GM10266 (cell line): ENCODE results near the gene ARHGEF38.
A peak's percentile ranks its signal among the peaks of the same experiment; 100 is the strongest.

Experiments used
- DNase-seq: peaks from one replicate; pipeline ENCODE4 v3.0.0; 2012; ENCODE audit errors: extremely low spot score
- TF ChIP-seq, protein P1 (sequence below): IDR thresholded peaks from 2 replicates; pipeline ENCODE4 v1.5.1; 2012; ENCODE audit warnings: mild to moderate bottlenecking, low read depth; ENCODE audit not compliant: control insufficient read depth, insufficient read depth; ENCODE audit errors: missing control alignments

Gene ARHGEF38

DNA sequence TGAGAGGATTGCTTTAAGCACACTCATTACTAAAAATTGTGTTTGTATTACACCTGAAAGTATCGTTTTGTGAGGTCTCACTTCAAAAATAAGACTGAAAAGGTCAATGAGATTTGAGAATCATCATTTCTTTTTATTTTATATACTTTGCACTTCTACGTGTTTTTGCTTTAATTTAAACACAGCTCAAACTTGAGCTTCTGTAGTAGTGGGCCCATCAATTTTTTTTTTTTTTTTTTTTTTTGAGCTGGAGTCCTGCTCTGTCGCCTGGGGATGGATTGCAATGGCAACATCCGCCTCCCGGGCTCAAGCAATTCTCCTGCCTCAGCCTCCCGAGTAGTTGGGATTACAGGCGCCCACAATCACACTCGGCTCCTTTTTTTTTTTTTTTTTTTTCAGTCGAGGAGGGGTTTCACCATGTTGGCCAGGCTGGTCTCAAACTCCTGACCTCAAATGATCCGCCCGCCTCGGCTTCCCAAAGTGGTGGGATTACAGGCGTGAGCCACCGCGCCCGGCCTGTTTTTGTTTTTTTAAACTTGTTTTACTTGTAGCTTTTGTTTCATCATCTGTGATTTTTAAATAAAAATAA lies 157.7 kb downstream of the ARHGEF38 start:
- DNase-seq: no peak
- TF ChIP-seq, protein P1, sequence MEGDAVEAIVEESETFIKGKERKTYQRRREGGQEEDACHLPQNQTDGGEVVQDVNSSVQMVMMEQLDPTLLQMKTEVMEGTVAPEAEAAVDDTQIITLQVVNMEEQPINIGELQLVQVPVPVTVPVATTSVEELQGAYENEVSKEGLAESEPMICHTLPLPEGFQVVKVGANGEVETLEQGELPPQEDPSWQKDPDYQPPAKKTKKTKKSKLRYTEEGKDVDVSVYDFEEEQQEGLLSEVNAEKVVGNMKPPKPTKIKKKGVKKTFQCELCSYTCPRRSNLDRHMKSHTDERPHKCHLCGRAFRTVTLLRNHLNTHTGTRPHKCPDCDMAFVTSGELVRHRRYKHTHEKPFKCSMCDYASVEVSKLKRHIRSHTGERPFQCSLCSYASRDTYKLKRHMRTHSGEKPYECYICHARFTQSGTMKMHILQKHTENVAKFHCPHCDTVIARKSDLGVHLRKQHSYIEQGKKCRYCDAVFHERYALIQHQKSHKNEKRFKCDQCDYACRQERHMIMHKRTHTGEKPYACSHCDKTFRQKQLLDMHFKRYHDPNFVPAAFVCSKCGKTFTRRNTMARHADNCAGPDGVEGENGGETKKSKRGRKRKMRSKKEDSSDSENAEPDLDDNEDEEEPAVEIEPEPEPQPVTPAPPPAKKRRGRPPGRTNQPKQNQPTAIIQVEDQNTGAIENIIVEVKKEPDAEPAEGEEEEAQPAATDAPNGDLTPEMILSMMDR: no peak

DNA sequence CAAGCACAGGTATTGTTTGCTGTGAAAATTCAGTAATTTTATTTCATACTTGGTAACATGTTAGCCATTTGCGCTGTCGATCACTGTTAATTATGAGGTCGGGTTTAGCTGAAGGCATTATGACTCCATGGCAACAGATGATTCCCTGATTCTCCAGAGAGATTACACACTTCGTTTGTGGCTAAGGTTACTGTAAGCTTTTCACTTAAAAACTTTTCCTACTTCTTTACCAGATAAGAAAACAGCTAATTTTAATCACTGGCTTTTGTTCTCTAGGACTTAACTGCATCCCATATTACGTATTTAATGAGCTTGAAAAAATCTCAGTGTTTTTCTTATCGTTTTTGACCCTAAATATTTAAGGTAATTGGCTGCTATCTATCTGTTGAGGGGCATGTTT lies 158.3 kb downstream of the ARHGEF38 start:
- DNase-seq: no peak

DNA sequence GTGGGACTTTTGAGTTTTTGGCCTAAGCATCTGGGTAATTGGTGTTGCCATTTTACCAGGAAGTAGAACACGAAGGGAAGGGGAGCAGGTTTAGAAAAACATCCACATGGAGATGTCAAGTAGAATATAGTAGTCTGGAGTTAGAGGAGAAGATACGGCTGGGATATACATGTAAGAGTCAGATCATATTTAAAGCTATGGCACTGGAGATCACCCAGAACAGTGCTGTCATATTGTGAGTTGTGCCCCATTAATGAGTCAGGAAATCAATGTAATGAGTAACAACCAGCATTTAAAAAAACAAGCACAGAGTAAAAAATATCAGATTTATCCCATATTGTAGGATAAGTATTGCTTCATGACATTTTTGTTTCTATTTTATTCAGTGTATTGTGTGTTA lies 160.3 kb downstream of the ARHGEF38 start:
- DNase-seq: no peak

More for the DNA sequence above, 158.3 kb downstream of the ARHGEF38 start:
- TF ChIP-seq, protein P1: no peak

DNA sequence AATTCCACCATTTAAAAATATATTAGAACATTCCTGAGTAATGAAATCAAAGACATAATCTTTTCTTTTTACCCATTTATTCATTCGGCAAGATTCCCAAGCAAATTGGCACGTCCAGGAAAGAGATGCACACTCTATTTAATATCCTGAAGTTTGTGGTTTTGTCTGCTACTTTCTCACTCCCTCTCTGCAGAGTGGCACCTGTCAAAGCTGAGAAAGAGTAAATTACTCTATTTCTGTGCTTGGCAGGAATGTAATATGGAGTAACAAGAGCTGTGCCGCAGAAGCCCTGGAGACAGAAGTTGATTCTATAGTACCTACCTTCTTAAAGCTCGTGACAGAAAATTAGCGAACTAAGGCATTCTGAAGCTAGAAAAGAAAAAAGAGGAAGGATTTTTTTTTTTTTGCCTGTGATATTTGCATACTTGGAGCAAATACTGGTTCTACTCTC lies 161.7 kb downstream of the ARHGEF38 start:
- peak; percentile 19 for DNase-seq
- TF ChIP-seq, protein P1: no peak

More for the DNA sequence above, 160.3 kb downstream of the ARHGEF38 start:
- TF ChIP-seq, protein P1: no peak

DNA sequence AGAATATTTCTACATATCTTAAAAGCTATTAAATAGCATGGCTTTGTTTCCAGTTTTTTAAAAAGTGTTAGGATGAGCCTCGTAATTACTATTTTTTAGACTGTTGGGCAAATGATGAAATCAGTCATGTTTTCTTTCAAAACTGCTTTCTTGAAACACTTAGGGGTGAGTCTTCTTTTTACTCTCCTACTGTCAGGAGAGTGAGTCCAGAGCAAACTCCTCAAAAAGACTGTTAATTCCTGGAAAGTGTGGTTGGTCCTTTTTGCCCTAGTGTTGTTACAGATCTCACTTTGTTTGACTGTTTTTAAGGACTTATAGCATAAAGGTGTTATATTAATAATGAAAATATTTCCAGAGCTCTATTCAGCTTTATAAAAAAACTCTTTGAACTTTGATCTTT lies 162.5 kb downstream of the ARHGEF38 start:
- TF ChIP-seq, protein P1: no peak
- DNase-seq: no peak

DNA sequence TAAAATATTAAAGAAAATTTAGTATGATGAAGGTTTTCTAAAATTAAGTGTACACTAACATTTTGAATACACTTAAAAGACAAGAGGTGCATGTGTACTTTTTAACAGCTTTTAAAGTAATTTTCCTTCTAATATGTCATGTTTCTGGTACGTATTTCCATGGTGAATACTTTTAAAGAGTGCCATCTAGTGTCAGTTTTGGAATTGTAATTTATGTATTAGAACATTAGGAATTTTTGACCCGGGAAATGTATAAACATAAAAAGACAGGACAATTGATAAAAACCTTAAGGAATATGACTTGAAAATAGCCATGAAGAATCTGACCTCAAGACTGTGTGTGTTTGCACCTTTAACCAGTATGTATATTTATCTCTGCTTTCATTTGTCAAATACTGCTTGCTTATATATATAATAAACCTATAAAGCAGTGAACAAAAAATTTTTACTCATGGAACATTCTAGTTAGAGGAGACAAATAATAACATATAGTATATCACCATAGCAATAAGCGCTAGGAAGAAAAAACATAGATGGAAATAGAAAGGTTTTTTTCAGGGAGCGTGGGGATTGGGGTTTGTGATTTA lies 163.4 kb downstream of the ARHGEF38 start:
- TF ChIP-seq, protein P1: peak; percentile 51
- DNase-seq: no peak

DNA sequence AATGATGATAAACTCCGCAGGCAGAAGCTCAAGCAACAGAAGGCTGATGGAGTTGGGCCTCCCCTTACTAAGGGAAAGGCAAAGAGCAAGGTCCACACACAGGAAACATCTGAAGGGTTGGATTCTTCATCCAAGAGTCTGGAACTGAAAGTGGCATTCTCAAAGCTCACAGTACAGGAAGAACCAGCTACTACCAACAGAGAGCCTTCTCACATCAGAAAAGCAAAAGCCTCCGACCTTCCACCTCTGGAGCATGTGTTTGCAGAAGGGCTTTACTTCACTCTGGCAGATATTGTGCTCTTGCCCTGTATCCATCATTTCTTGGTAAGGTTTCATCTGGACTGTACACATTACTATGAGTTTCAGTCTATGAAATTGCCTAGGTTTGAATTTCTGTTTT lies 166.8 kb downstream of the ARHGEF38 start:
- no peak for DNase-seq
- TF ChIP-seq, protein P1: no peak
